CD4-positive, alpha-beta T cell (primary cell): Measurements from ENCODE around the gene ZMAT5. TPM values are rescaled to one million over a fixed set of nuclear protein-coding genes. Genes with fewer than 3 reads are reported as not detected.

Source experiments
- ATAC-seq: fragments of 200-7000 bp; cut with Tn5 transposase; one replicate; pipeline ENCODE4 v1.10.0; 2022; ENCODE audit warnings: mild to moderate bottlenecking; ENCODE audit not compliant: poor library complexity
- CTCF ChIA-PET: fragments of 350-600 bp; sonication (Branson Sonifier 250); formaldehyde crosslinking; loops from one replicate; lab custom pipeline; 2021; ENCODE audit warnings: antibody characterized with exemption, inconsistent platforms; lab: Charles Lee
- POLR2A ChIA-PET: fragments of 350-600 bp; sonication (Branson Sonifier 250); formaldehyde crosslinking; loops from one replicate; lab custom pipeline; 2021; ENCODE audit warnings: antibody characterized with exemption, inconsistent platforms; lab: Charles Lee
- DNase-seq, 14 experiments: peaks; one replicate each; pipeline ENCODE4 v3.0.0-alpha.2; 2013 to 2020; ENCODE audit warnings: mixed read lengths in 2 of 14
- H3K27ac ChIP-seq, 2 donors: one replicate each; pipeline versions ENCODE4 v1.5.1 to v1.7.0; 2013; ENCODE audit warnings: low read length in 2 of 2, low read depth in 1 of 2, mild to moderate bottlenecking in 1 of 2
- H3K27me3 ChIP-seq, 2 experiments: 1 replicate in 1 of 2; 2 replicates in 1 of 2; pipeline versions ENCODE4 v1.6.1 to v1.7.0; 2013; ENCODE audit warnings: low read length in 2 of 2, control low read depth in 1 of 2, mild to moderate bottlenecking in 1 of 2, moderate library complexity in 1 of 2; ENCODE audit not compliant: insufficient read depth in 2 of 2, control insufficient read depth in 1 of 2
- H3K36me3 ChIP-seq: one replicate; pipeline ENCODE4 v1.6.1; 2013; ENCODE audit warnings: low read length, control low read depth; ENCODE audit not compliant: insufficient read depth
- H3K4me1 ChIP-seq: one replicate; pipeline ENCODE4 v1.6.1; 2013; ENCODE audit warnings: low read length, control low read depth; ENCODE audit not compliant: insufficient read depth
- H3K4me3 ChIP-seq: one replicate; pipeline ENCODE4 v1.5.1; 2013; ENCODE audit warnings: mild to moderate bottlenecking, low read length, moderate library complexity
- H3K9me3 ChIP-seq, 2 experiments: 1 replicate in 1 of 2; 2 replicates in 1 of 2; pipeline versions ENCODE4 v1.6.1 to v1.7.0; 2013; ENCODE audit warnings: low read length in 2 of 2, mild to moderate bottlenecking in 2 of 2, control low read depth in 1 of 2, moderate library complexity in 1 of 2; ENCODE audit not compliant: control insufficient read depth in 1 of 2, insufficient read depth in 1 of 2
- H3K27ac Mint-ChIP-seq: one replicate; pipeline ENCODE4 v1.8.0; 2020; ENCODE audit warnings: mixed read lengths
- H3K27me3 Mint-ChIP-seq: one replicate; pipeline ENCODE4 v1.8.0; 2021; ENCODE audit warnings: mixed read lengths
- H3K36me3 Mint-ChIP-seq: one replicate; pipeline ENCODE4 v1.8.0; 2021; ENCODE audit warnings: low read depth, mixed read lengths
- H3K4me1 Mint-ChIP-seq: one replicate; pipeline ENCODE4 v1.8.0; 2021; ENCODE audit warnings: low read depth, mixed read lengths
- H3K4me3 Mint-ChIP-seq: one replicate; pipeline ENCODE4 v1.8.0; 2020; ENCODE audit warnings: mild to moderate bottlenecking, mixed read lengths
- H3K9me3 Mint-ChIP-seq: one replicate; pipeline ENCODE4 v1.8.0; 2020; ENCODE audit warnings: mixed read lengths
- CTCF ChIP-seq: fragments of 200-600 bp; IDR thresholded peaks from one replicate; pipeline ENCODE4 v1.8.0; 2022; ENCODE audit warnings: antibody characterized with exemption, mild to moderate bottlenecking
- intact Hi-C, 2 experiments: fragments of 100-400 bp; cut with DNase I in 1 of 2; cut with micrococcal nuclease in 1 of 2; formaldehyde crosslinking; loops; one replicate each; pipeline versions ENCODE4 v1.15.1 to v1.9.0; 2023 to 2025; cut with DNase I, micrococcal nuclease
- total RNA-seq, 174 experiments: library from RNA in 2 of 174; stranded (reverse) in 2 of 174; gene quantifications; one replicate each; pipeline ENCODE4 v1.2.3 and lab custom pipeline; 2021 to 2026

The ZMAT5 gene
- total RNA-seq, 2 experiments from 2014 or later: 5.6 to 6.6 TPM

GRCh38 chr22:29801796-29802195, 35.0 kb upstream of the ZMAT5 start:
- no peaks in the 10 kb centered on the region for H3K9me3 Mint-ChIP-seq
- ATAC-seq (no peak), DNase-seq (no peak)
- Histone ChIP-seq H3K9me3 (no peaks in the 10 kb centered on the region), H3K4me3 (no peak overlapping the region), H3K4me1 (no peaks in the 10 kb centered on the region), H3K27ac (no peak overlapping the region), H3K36me3 (peaks cover 99% of the 10 kb centered on the region), H3K27me3 (no peaks in the 10 kb centered on the region)
- ChIA-PET POLR2A (no interaction called here), CTCF (interaction anchor here (0.6 kb wide), 1 partner anchor 833 kb away, joined by 3 read pairs; no protein-coding TSS in a partner anchor)
- H3K27me3 Mint-ChIP-seq: no peaks in the 10 kb centered on the region
- no peak for TF ChIP-seq CTCF
- H3K27ac Mint-ChIP-seq: no peak overlapping the region
- H3K36me3 Mint-ChIP-seq: peaks cover 91% of the 10 kb centered on the region
- intact Hi-C loops: no loop called here
- no peak overlapping the region for H3K4me3 Mint-ChIP-seq
- no peaks in the 10 kb centered on the region for H3K4me1 Mint-ChIP-seq

- ChIA-PET POLR2A (no interaction called here), CTCF (no interaction called here)
- Mint-ChIP-seq H3K4me3 (no peak overlapping the region), H3K27me3 (no peaks in the 10 kb centered on the region), H3K27ac (no peak overlapping the region), H3K36me3 (peaks cover 91% of the 10 kb centered on the region), H3K4me1 (no peaks in the 10 kb centered on the region), H3K9me3 (no peaks in the 10 kb centered on the region)
- no peak for TF ChIP-seq CTCF
- H3K27ac ChIP-seq: no peak overlapping the region
- H3K4me1 ChIP-seq: no peaks in the 10 kb centered on the region
- peaks cover 99% of the 10 kb centered on the region for H3K36me3 ChIP-seq
- ATAC-seq: no peak
- no peaks in the 10 kb centered on the region for H3K27me3 ChIP-seq
- H3K9me3 ChIP-seq: no peaks in the 10 kb centered on the region
- intact Hi-C loops: no loop called here
- no peak for DNase-seq
- no peak overlapping the region for H3K4me3 ChIP-seq
These were observed 34.3 kb upstream of the ZMAT5 start for GRCh38 chr22:29801153-29801552.

GRCh38 chr22:29799217-29799680, 32.4 kb upstream of the ZMAT5 start:
- Histone ChIP-seq H3K27me3 (no peaks in the 10 kb centered on the region), H3K4me3 (no peak overlapping the region), H3K36me3 (peaks cover 92% of the 10 kb centered on the region), H3K9me3 (no peaks in the 10 kb centered on the region), H3K27ac (no peak overlapping the region), H3K4me1 (no peaks in the 10 kb centered on the region)
- POLR2A ChIA-PET: no interaction called here
- CTCF ChIA-PET: no interaction called here
- peaks cover 93% of the 10 kb centered on the region for H3K36me3 Mint-ChIP-seq
- no peak overlapping the region for H3K4me3 Mint-ChIP-seq
- H3K27me3 Mint-ChIP-seq: no peaks in the 10 kb centered on the region
- H3K4me1 Mint-ChIP-seq: no peaks in the 10 kb centered on the region
- intact Hi-C loops: no loop called here
- ATAC-seq (no peak), DNase-seq (peak in 3 of 14 experiments; percentile 6 to 63 (median 58))
- TF ChIP-seq CTCF: no peak
- H3K9me3 Mint-ChIP-seq: no peaks in the 10 kb centered on the region
- no peak overlapping the region for H3K27ac Mint-ChIP-seq
